ENCODE measurements around the gene LRRC3C.

The LRRC3C gene

DNA sequence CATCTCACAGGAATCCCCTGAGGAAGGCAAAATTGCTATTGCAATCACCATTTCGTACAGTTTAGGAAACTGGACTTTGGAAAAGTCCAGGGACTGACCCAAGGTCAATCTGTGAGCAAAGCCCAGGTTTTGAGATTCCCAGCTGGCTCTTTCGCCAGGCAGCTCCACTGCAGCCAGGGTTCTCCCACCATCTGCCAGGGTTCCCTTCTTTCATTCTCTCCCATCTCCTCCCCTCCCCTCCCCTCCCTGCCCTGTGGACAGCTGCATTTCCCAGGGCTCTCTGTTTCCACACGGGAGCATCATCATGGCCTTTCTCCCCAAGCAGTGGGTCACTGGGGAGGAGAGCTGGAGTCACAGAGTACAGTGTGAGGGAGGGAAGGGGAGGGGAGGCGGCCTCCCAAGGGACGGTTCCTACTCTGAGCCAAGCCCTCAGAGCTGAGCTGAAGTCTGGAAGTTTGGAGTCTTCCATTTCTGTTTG, 23.4 kb downstream of the LRRC3C start:
- no peak for DNase-seq

DNA sequence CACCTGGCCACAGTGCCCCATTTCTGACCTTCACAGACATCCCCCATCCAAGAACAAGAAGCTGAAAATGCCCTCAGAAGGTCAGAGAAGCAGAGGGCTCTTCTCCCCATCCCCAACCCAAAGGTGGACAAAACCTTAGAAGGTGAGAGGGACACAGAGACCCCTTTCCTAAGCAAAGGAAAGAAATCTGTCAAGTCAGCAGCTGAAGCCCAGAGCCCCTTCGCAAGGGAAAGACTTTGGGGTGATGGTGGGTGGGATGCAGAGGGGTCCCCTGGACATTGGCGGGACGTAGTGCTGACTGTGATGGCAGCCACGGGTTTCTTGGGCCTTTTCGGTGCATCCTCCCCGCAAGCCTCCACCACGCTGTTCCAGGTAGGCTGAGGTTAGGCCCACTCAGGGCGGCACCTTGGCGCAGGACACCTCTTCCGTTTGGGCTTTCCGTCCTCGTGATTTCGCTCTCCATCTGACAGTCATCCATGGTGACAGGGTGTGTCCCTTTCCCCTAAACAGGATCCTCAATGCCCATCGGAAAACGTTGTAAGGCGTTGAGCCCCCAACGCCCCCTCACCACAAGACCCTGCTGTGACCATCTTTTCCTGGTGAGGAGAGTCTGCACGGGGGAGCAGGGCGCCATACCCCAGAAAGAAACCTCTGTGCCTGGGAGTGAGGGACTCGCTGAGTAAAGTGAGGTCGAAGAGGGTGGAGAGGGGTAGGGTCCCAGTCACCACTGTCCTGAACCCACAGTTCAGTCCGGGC, 24.6 kb downstream of the LRRC3C start:
- DNase-seq = no peak

DNA sequence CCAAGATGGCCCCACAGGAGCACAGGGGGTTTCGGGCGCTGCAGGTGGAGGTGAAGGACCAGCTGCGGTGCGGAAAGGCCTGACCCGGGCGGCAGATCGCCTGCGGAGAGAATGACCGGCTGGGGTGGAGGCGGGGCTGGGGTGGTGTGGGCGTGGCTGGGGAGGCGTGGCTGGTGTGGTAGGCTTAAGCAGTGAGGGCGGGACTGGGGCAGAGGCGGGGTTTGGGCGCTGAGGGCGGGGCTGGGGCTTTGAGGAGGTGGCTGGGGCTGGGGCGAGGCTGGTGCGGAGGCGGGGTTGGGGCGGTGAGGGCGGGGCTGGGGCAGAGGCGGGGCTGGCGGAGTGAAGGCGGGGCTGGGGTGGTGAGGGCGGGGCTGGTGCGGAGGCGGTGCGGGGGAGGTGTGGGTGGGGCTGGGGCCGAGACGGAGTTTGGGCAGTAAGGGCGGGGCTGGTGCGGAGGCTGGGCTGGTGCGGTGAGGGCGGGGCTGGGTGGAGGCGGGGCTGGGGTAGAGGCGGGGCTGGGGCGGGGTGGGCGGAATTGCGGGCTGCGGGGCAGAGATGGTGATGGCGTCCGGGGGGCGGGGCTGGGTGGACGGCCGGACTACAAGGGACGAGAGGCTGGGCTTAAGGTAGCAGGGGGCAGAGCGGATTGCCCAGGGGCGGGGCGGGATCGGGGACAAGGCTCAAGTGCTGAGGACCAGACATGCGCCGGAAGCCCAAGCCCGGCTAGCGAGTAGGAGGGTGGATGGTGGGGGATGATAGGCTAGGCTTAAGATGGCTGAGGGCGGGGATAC, 25.3 kb downstream of the LRRC3C start:
- peak; percentile 96 for DNase-seq

DNA sequence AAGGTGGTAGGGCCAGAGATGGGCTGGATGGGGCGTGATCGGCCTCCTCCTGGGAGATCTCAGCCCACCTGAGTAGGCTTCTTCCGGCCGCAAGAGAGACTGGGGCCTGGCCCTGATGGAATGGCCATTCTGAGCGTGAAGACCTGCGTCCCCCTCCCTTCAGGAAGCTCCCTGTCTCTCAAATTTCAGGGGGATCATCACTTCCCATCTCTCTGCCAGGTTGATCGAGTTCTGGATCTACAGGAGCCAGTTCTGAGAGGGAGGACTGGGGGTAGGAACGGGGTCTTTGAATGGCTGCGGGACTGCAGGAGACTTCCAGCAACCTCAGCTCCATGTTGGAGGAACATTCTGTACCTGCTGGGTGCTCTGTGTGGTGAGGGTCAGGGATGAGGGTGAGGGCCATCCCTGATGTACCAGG, 25.9 kb downstream of the LRRC3C start:
- no peak for DNase-seq

DNA sequence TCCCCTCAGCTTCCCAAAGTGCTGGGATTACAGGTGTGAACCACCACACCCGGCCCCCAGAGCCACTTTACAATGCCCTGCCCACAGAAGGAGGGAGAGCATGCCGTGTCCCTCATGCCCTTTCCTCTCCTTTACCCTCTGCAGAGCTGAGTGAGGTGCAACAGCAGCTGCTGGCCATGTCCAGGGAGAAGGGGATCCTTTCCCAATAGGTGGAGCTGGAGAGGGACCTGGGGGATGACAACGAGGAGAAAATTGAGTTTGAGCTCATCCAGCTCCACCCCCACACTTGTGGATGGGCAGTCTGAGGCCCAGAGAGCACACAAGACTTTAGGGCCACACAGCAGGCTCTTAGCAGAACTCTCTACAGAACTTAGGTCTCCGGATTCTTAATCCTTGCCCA, 27.3 kb downstream of the LRRC3C start:
- DNase-seq = no peak

DNA sequence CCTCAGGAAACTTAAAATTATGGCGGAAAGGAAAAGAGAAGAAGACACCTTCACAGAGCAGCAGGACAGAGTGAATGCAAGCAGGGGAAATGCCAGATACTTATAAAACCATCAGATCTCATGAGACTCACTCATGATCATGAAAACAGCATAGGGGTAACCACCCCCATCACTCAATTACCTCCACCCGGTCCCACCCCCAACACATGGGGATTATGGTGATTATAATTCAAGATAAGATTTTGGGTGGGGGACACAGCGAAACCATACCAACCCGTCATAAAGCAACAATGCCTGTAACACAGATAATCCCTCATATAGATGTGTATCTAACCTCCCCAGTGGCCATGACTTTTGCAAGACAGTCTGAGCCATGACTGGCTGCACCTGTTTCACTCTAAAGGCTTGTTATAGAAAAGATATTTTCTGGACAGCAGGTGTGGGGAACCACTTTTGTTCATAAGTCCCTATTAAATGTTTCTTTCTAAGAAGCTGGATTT, 28.2 kb downstream of the LRRC3C start:
- no peak for DNase-seq

DNA sequence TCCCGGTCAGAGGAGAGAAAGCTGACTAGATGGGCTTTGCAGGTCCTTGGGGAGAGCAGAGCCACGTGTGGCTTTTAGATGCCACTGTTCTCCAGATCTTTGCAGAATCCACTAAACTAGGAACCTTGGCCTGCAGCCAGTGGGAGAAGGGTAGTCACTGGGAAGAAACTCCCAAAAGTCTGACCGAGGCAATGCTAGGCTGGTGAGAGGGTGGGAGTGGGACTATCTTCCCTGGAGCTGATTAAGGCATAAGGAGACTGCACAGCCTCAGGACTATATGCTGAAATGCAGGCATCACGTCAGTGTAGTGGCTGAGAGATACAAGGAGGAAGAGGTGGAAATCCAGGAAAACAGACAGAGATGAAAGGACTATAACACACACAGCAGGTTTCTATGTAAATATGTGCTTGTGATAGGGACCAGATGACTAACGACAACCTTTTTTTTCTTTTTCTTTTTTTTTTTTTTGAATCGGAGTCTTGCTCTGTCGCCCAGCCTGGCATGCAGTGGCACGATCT, 33.1 kb downstream of the LRRC3C start:
- DNase-seq = no peak

DNA sequence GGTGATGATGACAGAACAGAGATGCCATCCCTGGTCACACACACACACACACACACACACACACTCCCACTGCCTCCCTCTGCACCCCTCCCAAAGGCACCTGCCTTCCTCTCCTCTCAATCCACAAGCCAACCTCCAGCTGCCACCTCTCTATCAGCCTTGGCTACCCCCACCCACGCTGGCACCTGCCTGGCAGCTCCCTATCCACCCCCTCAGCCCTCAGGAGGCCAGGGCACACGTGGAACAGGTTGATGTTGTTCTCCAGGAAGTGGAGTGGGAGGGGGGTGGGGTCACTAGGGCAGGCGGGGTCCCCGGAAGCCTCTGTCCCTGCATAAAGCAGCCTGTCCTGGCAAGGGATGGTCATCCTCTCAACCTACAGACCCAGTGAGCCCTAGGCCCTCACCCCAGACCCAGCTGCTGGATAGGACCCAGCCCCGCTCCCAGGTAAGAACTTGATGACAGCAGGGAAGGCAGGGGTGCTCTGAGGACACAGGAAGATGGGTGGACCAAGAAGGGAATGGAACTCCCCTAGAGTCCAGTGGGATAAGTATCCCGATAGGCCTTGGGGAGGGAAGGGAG, 35.2 kb downstream of the LRRC3C start, which contains the start of gene GSDMA:
GSDMA (plus strand) TSS at position 363 of the 579 bp plus-strand sequence. CDS start 2,684 bp downstream, outside the sequence.
- no peak for DNase-seq

DNA sequence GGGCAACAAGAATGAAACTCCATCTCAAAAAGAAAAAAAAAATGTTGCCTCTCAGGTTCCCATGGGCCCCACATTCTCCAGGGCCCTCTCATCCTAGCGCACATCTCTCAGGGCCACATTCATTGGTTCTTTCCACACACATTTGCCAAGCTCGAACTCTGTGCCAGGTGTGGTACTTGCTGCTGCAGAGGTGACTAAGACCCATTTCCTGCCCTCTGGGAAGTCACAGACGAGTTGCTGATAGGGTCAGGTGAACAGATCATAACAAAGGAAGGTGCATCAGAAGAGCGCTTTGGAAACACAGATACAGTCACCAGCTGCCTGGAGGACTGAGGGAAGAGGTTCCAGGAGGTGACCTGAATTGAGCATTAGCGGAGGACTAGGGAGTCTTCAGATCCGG, 36.3 kb downstream of the LRRC3C start:
- DNase-seq = no peak

DNA sequence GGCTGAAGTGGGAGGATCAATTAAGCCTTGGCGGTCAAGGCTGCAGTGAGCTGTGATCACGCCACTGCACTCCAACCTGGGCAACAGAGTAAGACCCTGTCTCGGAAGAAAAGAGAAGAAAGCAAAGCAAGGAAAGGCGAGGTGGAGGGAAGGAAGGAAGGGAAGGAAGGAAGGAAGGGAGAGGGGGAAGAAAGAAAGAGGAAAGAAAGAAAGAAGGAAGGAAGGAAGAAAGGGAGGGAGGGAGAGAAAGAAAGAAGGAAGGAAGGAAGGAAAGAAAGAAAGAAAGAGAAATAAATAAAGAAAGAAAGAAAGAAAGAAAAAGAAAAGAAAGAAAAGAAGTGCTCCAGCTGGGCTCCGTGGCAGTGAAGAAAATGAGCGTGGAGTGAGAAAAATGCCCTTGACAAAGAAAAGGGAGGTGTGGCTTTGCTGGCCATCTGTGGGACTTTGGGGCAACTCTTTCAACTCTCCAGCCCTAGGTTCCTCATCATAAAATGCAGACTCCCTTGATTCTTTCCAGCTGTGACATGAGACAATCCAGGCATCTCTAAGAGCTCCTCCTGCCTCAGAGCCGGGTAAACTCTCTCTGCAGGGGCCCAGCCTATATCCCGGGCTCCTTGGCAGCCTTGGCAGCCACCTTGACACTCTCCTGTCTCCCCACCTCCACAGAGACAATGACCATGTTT, 37.6 kb downstream of the LRRC3C start:
- no peak for DNase-seq

DNA sequence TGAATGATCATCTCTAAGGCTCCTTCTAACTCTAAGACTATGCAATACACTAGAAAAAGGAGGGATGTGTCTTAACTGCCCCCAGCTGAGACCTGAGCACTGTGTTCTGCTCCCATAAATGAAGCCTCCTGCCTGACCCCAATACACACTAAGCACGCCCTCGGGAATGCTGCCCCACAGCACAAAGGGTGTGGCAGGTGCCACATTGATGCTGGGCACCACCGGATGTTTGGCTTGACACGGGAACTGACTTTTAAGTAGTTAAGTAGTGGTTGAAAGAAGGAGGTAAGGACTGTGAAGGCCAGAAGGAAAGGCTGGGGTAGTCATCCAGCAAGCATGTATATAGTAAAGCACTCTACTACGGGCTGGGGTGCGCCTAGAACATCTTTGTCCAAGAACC, 39.2 kb downstream of the LRRC3C start:
- no peak for DNase-seq

DNA sequence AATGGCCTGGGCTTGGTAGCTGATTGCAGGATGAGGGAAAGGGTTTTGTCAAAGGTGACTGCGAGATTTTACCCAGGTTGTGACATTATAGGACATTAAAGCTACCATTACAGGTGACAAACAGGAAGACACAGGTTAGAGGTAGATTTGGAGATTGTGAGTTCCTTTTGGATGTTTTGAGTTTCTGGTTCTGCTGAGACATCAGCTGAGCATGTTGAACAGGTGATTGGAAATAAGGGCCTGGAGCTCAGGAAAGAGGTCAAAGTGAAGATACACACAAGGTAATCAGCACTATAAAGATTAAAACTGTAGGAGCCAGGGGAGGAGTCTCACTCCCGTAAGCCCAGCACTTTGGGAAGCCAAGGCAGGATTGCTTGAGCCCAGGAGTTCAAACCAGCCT, 41.2 kb downstream of the LRRC3C start:
- no peak for DNase-seq

DNA sequence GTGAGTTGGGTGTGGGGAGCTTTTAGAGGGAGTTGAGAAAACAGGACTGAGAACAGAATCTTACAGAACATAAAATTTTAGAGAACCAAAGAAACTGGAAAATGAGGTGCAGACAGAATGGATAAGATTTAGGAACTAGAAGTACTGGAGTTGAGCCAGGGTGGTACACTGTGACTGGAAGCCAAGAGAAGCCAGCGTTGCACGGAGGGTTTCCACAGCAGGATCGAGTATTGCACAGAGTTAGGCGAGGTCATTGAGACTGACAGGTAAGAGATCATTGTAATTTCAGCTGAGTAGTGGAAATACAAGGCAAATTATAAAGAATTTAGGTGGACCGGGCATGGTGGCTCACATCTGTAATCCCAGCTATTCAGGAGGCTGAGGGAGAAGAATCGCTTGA, 41.8 kb downstream of the LRRC3C start:
- peak; percentile 56 for DNase-seq

DNA sequence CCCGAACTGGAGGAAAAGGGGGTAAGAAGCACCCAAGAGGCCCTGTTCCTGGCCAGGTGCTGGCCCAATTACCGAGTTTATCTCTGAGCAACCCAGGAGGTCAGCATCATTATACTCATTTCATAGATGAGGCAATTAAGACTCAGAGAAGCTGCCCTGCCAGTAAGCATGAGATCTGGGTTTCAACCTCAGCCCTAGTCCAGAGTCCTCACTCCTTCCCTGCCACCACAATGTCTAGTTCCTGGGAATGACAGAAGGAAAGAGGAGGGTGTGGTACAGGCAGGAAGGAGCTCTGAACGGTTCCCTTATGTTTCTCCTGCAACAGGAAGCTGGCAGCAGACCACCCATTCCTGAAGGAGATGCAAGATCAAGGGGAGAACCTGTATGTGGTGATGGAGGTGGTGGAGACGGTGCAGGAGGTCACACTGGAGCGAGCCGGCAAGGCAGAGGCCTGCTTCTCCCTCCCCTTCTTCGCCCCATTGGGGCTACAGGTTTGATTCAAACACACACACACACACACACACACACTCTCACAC, 42.7 kb downstream of the LRRC3C start:
- no peak for DNase-seq

DNA sequence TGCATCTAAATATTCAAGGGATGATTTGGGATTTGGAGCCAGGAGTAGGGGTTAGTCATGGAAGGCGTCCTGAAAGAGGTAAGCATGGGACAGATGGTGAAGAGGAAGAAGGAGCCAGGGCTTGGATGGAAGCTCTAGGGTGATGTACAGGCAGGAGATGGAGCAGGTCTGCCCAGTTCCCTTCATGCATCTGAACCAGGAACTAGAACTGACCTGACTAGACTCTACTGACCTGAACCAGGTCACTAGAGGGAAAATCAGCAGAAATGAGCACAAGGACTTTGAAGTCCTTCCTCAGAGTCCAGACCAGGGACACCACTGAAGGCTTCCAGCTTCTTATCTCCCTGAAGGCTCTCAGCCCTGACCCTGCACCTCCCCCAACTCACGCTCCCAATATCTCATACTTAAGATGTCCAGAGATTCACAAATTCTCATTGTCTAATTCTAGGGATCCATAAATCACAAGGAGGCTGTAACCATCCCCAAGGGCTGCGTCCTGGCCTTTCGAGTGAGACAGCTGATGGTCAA, 43.6 kb downstream of the LRRC3C start:
- DNase-seq = no peak

DNA sequence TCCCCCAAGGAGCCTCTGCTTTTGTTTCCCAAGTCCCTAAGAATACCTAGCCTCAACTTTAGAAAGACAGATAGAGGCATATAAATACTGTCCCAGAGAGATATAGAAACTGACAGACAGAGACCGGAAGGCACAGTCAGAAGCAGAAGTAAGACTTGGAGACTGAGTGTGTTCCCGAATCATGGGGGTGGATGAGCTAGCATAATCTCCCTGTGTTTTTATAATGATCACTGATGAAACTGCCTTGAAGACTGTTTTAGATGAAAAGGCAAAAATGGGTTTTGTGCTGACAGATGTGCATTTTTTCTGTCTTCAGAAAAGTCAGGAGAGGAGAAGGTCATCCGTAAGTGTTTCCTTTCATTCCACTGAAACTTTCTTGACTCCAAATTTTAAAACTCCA, 44.7 kb downstream of the LRRC3C start:
- peak; percentile 86 for DNase-seq

DNA sequence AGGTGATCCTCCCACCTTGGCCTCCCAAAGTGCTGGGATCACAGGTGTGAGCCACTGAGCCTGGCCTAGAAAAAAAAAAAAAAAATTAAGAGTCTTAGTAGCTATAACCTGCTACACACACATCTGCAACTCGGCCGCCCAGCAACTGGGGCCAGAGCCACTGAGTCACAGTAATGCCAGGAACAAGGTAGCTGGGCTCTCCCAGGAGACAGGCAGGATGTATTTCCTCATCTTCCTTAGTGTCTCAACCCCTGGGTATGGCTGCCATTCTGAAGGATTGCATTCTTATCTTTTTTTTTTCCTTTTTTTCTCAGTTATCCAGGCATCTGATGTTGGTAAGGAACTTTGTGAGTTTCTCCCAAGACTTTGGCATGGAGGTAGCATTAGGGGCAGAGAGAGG, 46.0 kb downstream of the LRRC3C start:
- DNase-seq = peak; percentile 32

DNA sequence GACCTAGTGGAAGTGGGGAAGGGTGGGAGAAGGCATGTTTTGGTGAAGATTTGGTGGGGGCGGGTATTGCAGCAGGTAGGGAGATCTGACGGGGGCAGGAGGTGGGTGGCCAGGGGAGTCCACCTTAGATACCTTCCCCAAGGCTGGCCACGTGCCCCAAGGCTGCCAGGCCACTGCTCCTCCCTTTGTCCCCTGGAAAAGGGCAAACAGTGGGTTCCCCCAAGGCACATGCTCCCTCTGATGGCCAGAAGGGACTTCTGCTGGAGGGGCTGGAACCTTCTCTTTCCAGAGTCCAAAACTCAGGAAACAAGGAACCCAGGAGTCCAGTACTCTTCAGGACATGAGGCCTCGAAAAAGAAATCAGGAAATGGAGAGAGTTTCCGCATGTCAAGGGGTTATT, 46.9 kb downstream of the LRRC3C start:
- DNase-seq = no peak

DNA sequence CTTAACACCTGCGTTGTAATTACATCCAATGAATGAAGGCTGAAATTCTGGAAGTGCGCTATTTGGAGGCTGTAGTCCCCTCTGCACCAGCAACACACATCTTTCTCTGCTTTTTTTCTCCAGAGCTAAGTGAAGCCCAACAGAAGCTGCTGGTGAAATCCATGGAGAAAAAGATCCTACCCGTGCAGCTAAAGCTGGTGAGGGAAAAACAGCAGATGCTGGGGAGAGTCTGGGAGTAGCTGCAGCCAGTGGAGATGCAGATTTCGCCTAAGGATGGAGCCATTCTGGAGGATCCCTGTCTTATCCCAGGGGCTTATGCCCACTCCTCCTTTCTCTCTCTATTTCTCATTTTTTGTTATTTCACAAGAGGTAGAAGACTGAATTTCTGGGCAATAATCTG, 48.3 kb downstream of the LRRC3C start:
- DNase-seq = no peak

DNA sequence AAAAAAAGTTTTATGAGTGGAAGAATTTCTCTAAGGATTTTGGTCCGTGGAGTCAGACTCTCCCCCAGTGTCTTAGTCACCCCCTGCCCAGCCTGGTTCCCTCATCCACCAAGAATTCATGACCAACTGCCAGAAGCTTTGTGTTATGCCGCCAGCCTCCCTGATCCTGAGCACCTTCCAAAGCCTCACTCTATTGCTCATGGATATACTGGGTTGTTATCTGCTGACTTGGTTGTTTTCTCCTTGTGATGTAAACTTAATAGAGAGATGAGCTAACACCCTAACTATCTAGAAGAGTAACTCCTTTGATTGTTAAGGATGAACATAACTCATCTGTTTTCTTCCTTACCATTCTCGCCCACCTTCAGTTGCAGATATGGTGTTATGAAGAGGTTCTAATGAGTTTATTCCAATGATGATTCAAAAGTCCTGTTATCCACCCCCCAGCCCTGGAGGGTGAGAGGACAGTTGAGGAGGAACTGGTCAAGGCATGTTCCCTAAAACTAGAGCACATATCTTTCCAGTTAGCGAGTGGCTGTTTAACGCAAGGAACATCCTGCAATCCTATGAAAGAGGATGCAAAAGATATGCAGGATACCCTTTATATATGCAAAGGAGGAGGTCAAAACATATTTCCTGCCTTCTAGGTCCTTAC, 51.6 kb downstream of the LRRC3C start:
- DNase-seq = peak; percentile 20

DNA sequence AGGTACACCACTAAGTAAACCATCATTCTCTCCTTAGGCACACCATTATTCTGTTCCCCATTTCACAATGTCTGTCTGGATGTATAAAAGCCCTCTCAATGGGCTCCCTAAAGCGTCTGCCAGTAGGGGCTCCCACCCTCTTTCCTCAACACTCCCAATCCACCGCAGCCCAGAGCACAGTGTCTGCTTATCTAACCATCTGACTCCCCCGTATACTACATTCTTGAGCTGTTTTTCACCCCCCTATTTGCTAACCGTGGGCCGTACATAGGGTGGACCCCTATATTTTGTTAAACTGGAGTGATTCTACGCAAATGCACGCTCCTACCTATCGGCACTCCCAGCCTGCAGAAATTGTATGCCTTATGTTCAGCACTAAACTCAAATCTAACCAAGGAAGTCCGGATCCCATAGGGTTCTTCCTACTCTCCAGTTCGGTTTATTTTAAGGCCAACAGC, 52.4 kb downstream of the LRRC3C start:
- peak; percentile 15 for DNase-seq
